Muscle layer of duodenum (tissue), 2 donors: ENCODE measurements around the gene FOXN4.

ENCODE experiments used
- H3K27ac ChIP-seq: one replicate; pipeline ENCODE4 v1.7.0; 2013; ENCODE audit warnings: mild to moderate bottlenecking, low read length
- H3K27me3 ChIP-seq: one replicate; pipeline ENCODE4 v1.7.0; 2013; ENCODE audit warnings: low read depth, mild to moderate bottlenecking, control low read depth, low read length
- H3K36me3 ChIP-seq, 2 donors: one replicate each; pipeline ENCODE4 v1.7.0; 2013; ENCODE audit warnings: low read length in 2 of 2, control low read depth in 1 of 2, mild to moderate bottlenecking in 1 of 2; ENCODE audit not compliant: insufficient read depth in 2 of 2, control insufficient read depth in 1 of 2
- H3K4me1 ChIP-seq, 2 donors: one replicate each; pipeline ENCODE4 v1.7.0; 2013; ENCODE audit warnings: low read length in 2 of 2, mild to moderate bottlenecking in 2 of 2, control low read depth in 1 of 2, moderate library complexity in 1 of 2; ENCODE audit not compliant: insufficient read depth in 2 of 2, control insufficient read depth in 1 of 2
- H3K4me3 ChIP-seq, 2 donors: one replicate each; pipeline ENCODE4 v1.7.0; 2013; ENCODE audit warnings: low read length in 2 of 2, low read depth in 1 of 2, mild to moderate bottlenecking in 1 of 2
- H3K9me3 ChIP-seq, 2 donors: one replicate each; pipeline ENCODE4 v1.7.0; 2013; ENCODE audit warnings: low read length in 2 of 2, control low read depth in 1 of 2, mild to moderate bottlenecking in 1 of 2; ENCODE audit not compliant: control insufficient read depth in 1 of 2
- donor health status: healthy.

Gene FOXN4

DNA sequence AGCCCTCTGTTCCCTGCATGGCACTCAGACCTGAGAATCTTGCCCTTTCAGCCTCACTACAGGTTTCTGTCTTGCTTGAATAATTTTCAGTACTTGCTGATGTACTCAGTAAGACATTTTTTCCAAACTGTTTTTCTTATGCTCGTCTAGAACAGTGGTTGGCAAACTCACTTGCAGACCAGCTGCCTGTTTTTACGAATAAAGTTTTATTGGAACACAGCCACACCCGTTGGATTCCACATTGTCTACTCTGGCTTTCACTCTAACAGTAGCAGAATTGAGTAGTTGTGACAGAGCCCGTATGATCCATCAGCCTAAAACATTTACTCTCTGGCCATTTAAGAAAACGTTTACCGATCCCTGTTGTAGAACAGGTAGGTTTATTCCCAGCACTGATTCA is 72.8 kb downstream of the FOXN4 start:
- no peaks in the 10 kb centered on the region for H3K4me1 ChIP-seq
- no peak overlapping the region for H3K27ac ChIP-seq
- no peaks in the 10 kb centered on the region for H3K9me3 ChIP-seq
- peaks cover 66 to 91% of the 10 kb centered on the region in 2 donors for H3K36me3 ChIP-seq
- H3K27me3 ChIP-seq, result no peaks in the 10 kb centered on the region
- H3K4me3 ChIP-seq, result no peak overlapping the region

- H3K9me3 ChIP-seq, result no peaks in the 10 kb centered on the region
- no peak overlapping the region for H3K27ac ChIP-seq
- peaks cover 63 to 92% of the 10 kb centered on the region in 2 donors for H3K36me3 ChIP-seq
Measured at GRCh38 chr12:109234012-109234411, 75.1 kb downstream of the FOXN4 start.

GRCh38 chr12:109232731-109233130 is 76.4 kb downstream of the FOXN4 start:
- Histone ChIP-seq H3K27ac (no peak overlapping the region), H3K27me3 (no peaks in the 10 kb centered on the region), H3K36me3 (peaks cover 62 to 96% of the 10 kb centered on the region in 2 donors), H3K4me3 (no peak overlapping the region), H3K4me1 (no peaks in the 10 kb centered on the region), H3K9me3 (no peaks in the 10 kb centered on the region)

More at GRCh38 chr12:109234012-109234411, 75.1 kb downstream of the FOXN4 start:
- no peaks in the 10 kb centered on the region for H3K4me1 ChIP-seq
- no peak overlapping the region for H3K4me3 ChIP-seq
- no peaks in the 10 kb centered on the region for H3K27me3 ChIP-seq

- Histone ChIP-seq H3K27ac (no peak overlapping the region), H3K36me3 (peaks cover 54 to 87% of the 10 kb centered on the region in 2 donors), H3K9me3 (no peaks in the 10 kb centered on the region)
Measured at GRCh38 chr12:109230193-109230592, 78.9 kb downstream of the FOXN4 start.

DNA sequence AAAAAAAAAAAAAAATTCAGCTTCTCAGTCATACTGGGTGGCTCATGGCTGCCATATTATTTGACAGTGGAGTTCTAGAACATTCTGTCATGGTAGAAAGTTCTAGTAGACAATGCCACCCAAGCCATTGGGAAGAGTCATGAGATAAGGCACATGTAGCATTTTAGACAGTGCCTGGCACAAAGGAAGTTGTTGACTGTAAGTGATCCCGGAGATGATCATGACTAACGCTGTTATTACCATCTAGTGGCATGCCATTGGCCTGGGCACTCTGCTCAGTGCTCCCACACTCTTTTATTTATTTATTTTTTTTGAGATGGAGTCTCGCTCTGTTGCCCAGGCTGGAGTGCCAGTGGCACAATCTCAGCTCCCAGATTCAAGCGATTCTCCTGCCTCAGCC is 80.4 kb downstream of the FOXN4 start:
- no peaks in the 10 kb centered on the region for H3K4me1 ChIP-seq
- no peaks in the 10 kb centered on the region for H3K27me3 ChIP-seq
- no peak overlapping the region for H3K27ac ChIP-seq
- H3K9me3 ChIP-seq, result no peaks in the 10 kb centered on the region
- no peak overlapping the region for H3K4me3 ChIP-seq
- H3K36me3 ChIP-seq, result peaks cover 56 to 88% of the 10 kb centered on the region in 2 donors

More at GRCh38 chr12:109230193-109230592, 78.9 kb downstream of the FOXN4 start:
- no peaks in the 10 kb centered on the region for H3K4me1 ChIP-seq
- H3K27me3 ChIP-seq, result no peaks in the 10 kb centered on the region
- no peak overlapping the region for H3K4me3 ChIP-seq
